NK-92 (cell line): Measurements from ENCODE around the gene ASB1.
"Not testable (repeated sequence)": the region's sequence is repeated elsewhere in the genome, so short reads cannot be mapped to it uniquely, and the experiment has no call there.

Source experiments
- DNase-seq: peaks from one replicate; lab custom pipeline; 2025; ENCODE audit not compliant: unreplicated experiment; lab: John Stamatoyannopoulos, UW

The ASB1 gene

DNA sequence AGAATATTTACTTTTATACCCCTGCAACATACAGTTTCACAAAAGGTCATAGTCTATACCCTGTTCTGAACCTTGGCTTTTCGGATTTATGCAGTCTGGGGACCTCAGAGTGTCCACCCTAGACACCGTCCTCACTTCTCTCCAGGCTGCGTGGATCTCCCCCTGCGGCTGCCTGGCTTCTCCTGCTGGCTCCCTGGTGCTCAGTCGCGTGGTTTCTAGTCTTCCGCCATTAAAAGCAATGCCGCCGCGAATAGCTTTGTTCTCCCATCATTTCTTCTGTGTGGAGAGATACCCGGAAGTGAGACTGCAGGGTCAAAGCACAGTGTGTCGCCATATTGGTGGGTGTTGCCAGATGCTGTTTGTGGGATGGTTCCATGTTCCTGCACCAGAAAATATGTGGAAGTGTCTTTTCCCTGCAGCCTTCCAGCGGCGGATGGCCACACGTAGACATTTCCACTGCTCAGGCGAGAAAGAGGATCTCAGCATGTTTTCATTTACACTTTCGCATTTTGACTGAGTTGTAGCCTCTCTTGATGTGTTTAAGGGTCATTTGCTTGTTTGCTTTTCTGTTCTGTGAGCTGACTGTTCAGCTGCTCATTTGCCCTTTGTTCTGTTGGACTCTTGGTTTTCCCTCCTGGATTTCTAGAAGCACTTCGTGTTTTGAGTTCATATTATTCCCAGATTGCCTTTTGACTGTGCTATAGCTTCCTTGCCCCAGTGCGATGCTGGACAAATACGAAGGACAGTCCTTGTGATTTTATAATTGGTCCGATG is 22.9 kb upstream of the ASB1 start:
- DNase-seq = no peak

DNA sequence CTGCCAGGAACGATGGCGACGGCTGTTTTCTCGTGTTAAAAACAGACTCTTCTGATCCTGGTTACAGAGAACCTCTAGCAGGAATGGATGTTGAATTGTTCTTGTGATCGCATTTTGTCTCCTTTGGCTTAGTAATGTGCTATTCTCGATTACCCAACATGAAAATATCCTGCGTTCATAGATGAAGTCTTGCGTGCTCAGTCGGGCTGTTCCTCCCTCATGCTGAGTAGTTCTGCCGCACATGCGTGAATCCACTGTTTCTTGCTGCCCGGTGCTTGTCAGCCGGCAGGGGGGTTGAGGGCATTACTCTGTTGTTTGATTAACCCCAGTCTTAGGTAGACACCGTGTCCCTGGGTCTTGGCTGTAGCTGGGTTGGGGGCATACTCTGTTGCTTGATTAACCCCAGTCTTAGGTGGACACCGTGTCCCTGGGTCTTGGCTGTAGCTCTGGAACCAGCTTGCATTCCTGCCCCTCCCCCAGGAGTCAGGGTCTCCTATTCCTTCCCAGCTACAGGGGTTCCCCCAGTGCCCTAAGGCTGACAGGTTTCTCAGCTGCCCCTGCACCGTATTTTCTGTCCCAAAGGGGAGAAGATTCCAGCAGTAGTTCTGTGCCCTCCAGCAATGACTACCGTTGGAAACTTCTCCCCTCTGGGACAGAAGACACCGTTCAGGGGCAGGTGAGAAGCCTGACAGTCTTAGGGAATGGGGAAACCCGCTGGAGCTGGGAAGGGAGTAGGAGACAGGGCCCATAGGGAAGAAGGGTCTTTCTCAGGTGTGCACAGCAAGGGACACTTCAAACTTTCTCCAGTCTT is 22.1 kb upstream of the ASB1 start:
- no peak for DNase-seq

DNA sequence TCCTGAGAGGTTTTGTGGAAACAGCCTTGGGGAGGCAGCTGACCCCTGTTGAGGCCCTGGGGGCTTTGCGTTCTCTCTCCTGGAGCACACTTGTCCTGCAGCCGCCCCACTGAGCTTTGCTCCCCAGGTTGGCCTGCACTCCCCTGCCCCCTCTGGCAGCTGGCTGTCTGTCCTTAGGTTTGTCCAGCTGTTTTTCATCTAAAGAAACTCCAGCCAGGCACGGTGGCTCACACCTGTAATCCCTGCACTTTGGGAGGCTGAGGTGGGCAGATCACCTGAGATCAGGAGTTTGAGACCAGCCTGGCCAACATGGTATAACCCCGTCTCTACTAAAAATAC is 21.5 kb upstream of the ASB1 start:
- DNase-seq = not testable (repeated sequence)

DNA sequence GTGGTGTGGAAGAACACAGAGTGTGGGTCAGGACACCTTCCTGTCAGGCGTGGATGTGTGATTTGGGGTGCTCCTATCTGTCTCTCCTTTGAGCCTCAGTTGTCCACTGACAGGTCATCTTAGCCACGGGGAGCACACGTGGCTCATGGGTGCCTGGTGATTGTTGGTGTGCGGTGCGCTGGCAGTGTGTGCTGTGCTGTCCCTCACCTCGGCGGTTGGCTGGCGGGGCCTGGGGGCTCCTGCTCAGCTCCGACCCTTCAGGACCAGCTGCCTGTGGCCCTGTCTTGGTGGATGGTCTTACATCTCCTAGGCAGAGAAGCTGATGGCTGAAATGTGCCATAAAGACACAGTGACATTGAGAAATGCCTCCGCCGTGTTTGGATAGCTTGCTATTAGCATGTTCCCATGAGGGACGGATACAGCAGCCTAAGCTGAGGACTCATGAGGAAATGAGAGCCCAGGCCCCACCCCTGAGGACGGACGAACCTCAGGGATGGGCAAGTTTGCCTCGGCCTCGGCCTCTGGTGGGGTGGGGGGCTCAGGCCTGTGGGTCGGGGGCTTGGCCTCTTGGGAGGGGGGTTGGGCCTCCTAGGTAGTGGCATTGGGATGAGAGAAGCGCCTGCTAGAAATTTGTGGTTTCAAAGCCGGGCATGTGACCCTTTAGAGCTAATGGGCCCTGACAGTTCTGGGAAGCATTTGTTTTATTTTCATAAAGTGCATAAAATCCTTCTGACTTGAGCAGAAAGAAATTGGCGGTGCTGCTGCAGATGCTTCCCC is 20.3 kb upstream of the ASB1 start:
- no peak for DNase-seq

- no peak for DNase-seq
These were observed 19.8 kb upstream of the ASB1 start for GRCh38 chr2:238406998-238407285.

- no peak for DNase-seq
These were observed 19.2 kb upstream of the ASB1 start for GRCh38 chr2:238407566-238407965.

- no peak for DNase-seq
These were observed 17.9 kb upstream of the ASB1 start for GRCh38 chr2:238408615-238409340.

GRCh38 chr2:238409341-238410199 is 17.2 kb upstream of the ASB1 start:
- DNase-seq = no peak

DNA sequence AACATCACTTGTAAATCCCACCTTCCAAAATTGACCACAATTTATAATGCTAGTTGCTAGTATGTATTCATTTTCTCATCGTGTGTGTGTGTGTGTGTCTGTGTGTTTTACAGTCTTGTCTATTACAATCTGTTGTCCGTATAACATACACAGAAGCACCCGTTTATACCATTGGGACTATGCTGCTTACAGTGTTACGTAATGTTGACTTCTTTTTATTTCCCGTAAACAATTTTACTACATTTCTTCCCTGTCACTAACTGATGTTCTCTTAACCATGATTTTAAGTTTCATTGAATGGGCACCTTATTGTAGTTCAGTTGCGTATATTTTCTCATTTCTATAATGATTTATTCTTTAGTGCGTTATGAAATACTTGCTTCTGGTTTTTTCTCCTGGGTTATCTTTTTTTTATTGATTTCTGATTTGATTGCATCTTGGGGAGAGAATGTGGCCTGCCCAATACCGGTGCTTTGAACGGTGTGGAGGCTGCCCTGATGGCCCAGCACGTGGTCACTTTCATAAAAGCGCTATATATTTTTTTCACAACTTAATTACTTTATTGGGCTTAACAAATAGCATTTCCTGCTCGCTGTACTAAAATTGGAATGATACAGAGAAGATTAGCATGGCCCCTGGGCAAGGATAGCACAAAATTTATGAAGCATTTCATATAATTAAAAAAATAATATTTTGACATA is 14.5 kb upstream of the ASB1 start:
- DNase-seq = no peak

GRCh38 chr2:238413368-238413767 is 13.4 kb upstream of the ASB1 start:
- DNase-seq = no peak

DNA sequence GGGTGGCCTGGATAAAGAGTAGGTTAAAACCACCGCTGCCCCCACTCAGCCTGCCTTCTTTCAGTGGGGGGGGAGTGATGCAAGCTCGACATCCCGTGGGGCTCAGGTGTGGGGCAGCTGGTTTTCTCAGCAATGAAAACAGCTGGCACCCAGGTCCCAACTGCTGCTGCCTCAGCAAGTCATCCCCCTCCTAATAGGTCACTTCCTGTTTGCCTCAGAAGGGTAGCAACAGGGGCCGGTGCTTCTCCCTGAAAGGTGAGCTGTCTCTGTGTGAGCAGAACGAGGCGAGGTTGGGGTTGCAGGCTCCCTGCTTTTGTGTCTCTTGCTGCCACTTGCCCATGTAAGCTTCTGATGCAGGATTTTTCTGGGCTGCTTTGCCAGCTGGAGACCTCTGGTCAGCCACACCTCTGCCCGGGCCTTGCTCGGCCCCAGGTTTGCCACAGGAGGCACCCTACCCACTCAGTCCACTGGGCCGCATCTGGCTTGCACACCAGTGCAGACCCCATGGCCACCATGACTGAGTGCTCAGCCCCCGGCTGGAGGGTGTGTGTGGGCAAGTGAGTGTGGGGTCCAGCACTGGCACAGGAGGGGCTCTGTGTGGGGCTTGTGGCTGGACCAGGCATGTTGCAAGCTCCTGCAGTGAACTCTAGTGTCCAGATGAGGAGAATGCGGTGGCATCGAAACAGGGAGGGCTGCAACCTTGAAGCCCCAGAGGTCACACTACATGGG is 11.5 kb upstream of the ASB1 start:
- DNase-seq = no peak

- DNase-seq = no peak
These were observed 10.8 kb upstream of the ASB1 start for GRCh38 chr2:238415893-238416292.

GRCh38 chr2:238418196-238418998 is 8.3 kb upstream of the ASB1 start:
- DNase-seq = no peak

DNA sequence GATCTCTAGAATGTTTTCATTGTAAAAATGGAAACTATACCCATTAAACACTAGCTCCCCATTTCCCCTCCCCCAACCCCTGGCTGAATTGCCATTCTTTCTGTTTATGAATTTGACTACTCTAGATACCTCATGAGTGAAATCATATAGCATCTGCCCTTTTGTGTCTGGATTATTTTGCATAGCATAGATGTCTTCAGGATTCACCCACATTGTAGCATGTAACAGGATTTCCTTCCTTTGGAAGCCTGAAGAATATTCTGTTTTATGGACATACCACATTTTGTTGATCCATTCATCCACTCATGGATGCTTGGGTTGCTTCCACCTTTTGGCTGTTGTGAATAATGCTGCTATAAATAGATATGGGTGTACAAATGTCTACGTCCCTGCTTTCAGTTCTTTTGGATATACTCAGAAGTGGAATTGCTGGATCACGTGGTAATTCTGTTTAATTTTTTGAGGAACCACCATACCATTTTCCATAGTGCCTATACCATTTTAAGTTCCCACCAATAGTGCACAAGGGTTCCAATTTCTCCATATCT is 7.7 kb upstream of the ASB1 start:
- DNase-seq = no peak

DNA sequence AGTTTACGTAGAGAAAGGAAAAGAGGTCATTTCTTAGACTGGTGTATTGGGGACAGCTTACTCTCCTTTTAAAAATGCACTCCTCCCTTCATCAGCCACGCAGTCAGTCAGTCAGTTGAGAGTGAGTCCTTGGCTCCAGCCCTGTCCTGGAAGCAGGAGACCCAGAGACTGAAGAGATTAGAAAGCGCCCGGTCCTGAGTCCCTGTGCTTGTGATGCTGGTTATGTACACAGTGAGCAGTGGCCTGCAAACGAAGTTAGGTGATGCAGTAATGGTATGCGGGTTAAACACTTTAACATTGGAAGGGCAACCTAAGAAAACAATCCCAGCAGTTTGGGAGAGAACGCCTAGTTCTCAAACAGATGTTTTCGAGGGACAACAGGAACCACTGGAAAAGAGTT is 6.3 kb upstream of the ASB1 start:
- no peak for DNase-seq

- no peak for DNase-seq
These were observed 5.6 kb upstream of the ASB1 start for GRCh38 chr2:238420878-238421694.

DNA sequence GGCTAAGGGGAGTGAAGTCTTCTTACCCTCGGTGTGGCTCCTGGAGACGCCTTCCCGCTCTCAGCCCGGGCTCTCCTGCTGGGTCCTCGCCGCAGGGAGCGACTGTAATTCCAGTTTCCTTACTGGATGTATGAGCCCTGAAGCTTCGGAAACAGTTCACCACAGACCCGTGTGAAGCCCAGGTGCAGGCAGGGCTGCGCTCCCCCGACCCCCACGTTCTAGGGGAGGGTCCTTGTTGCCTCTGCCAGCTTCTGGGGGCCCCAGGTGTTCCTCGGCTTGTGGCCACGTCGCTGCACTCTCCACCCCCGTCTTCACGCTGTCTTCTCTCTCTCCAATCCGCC is 5.1 kb upstream of the ASB1 start:
- DNase-seq = no peak
